PC-9 (cell line): ENCODE measurements around the gene GORASP2.

ENCODE experiments used
- EZH2 ChIP-seq: fragments of 200-600 bp; sonication (generic); IDR thresholded peaks from 2 replicates; pipeline ENCODE4 v1.8.0; 2017; ENCODE audit warnings: antibody characterized with exemption, low read depth
- TF ChIP-seq, protein P1 (sequence below): fragments of 200-600 bp; sonication (generic); conservative IDR thresholded peaks from 2 replicates; pipeline ENCODE4 v1.6.1; 2017; ENCODE audit warnings: mixed run types, antibody characterized with exemption, mild to moderate bottlenecking, moderate library complexity

DNA sequence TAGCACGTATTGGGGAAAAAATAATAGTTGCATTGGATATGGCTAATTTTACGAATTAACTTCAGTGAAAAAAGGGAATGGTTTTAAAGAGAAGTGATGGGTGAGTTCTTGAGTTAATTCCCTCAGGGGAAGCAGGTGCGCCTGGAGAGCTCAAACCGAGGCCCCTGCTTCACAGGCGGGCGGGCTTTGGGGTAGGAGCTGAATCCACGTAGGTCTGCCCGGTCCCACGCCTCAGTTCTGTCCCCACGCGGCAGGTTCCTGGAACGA lies 44.1 kb downstream of the GORASP2 start:
- TF ChIP-seq, protein P1, sequence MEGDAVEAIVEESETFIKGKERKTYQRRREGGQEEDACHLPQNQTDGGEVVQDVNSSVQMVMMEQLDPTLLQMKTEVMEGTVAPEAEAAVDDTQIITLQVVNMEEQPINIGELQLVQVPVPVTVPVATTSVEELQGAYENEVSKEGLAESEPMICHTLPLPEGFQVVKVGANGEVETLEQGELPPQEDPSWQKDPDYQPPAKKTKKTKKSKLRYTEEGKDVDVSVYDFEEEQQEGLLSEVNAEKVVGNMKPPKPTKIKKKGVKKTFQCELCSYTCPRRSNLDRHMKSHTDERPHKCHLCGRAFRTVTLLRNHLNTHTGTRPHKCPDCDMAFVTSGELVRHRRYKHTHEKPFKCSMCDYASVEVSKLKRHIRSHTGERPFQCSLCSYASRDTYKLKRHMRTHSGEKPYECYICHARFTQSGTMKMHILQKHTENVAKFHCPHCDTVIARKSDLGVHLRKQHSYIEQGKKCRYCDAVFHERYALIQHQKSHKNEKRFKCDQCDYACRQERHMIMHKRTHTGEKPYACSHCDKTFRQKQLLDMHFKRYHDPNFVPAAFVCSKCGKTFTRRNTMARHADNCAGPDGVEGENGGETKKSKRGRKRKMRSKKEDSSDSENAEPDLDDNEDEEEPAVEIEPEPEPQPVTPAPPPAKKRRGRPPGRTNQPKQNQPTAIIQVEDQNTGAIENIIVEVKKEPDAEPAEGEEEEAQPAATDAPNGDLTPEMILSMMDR, result no peak
- TF ChIP-seq EZH2, result no peak
